Right lobe of liver (tissue), 4 donors: Measurements from ENCODE around the gene WFDC5.

ENCODE experiments used
- POLR2A ChIP-seq: fragments of 450-650 bp; IDR thresholded peaks from one replicate; pipeline ENCODE4 v1.6.1; 2017; ENCODE audit warnings: antibody characterized with exemption, mild to moderate bottlenecking
- TF ChIP-seq, protein P1 (sequence below), 4 donors: fragments of 200-600 bp in 3 of 4; fragments of 450-650 bp in 1 of 4; IDR thresholded peaks; one replicate each; pipeline versions ENCODE4 v1.5.1 to v1.8.0; 2016 to 2022; ENCODE audit warnings: antibody characterized with exemption in 4 of 4, mild to moderate bottlenecking in 2 of 4
- donor health status: DM: no; HTN: no; CAD: no.
- donor health status: DM: no; HTN: no; CAD: no.
- donor health status: DM: no; HTN: yes; CAD: no.

DNA sequence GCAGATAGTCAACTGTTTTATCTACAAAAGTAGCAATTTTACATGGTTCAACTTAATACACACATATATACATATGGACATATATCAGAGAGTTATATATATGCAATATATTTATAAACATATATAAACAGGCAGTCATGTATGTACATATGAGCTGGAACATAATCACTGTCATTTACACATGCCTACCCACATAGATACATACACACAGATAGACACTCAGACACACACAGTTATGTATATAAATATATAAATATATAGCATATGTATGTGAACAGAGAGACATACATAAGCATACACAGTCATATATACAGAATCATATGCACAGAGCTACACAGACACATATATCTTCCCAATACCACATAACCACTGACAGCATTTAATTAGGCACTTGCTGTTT, 2.2 kb downstream of the WFDC5 start:
- TF ChIP-seq, protein P1, sequence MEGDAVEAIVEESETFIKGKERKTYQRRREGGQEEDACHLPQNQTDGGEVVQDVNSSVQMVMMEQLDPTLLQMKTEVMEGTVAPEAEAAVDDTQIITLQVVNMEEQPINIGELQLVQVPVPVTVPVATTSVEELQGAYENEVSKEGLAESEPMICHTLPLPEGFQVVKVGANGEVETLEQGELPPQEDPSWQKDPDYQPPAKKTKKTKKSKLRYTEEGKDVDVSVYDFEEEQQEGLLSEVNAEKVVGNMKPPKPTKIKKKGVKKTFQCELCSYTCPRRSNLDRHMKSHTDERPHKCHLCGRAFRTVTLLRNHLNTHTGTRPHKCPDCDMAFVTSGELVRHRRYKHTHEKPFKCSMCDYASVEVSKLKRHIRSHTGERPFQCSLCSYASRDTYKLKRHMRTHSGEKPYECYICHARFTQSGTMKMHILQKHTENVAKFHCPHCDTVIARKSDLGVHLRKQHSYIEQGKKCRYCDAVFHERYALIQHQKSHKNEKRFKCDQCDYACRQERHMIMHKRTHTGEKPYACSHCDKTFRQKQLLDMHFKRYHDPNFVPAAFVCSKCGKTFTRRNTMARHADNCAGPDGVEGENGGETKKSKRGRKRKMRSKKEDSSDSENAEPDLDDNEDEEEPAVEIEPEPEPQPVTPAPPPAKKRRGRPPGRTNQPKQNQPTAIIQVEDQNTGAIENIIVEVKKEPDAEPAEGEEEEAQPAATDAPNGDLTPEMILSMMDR (IDR thresholded peaks at IDR 0.05): no peak
- no peak for TF ChIP-seq POLR2A
